Central memory CD4-positive, alpha-beta T cell (primary cell): Measurements from ENCODE around the gene MMD.
"Not testable (repeated sequence)": the region's sequence is repeated elsewhere in the genome, so short reads cannot be mapped to it uniquely, and the experiment has no call there.

ENCODE experiments used
- DNase-seq: peaks from one replicate; pipeline ENCODE4 v3.0.0; 2022
- total RNA-seq, 3 experiments: gene quantifications; one replicate each; lab custom pipeline; 2026; lab: John Stamatoyannopoulos, UW

MMD gene
- total RNA-seq: 13.6 to 18.3 (median 15.2) reads per million in 3 experiments

- DNase-seq: no peak
Observed at GRCh38 chr17:55421179-55421934, at the start of gene MMD. TSS of gene MMD (minus strand) at chr17:55421835. CDS start at chr17:55421695, 140 bp downstream.

GRCh38 chr17:55466671-55467070 lies 45.0 kb upstream of the MMD start:
- no peak for DNase-seq

- DNase-seq: not testable (repeated sequence)
Observed at GRCh38 chr17:55465771-55466170, 44.1 kb upstream of the MMD start.

- no peak for DNase-seq
Observed at GRCh38 chr17:55463600-55463999, 42.0 kb upstream of the MMD start.

GRCh38 chr17:55462711-55463110 lies 41.1 kb upstream of the MMD start:
- no peak for DNase-seq

- no peak for DNase-seq
Observed at GRCh38 chr17:55462234-55462633, 40.6 kb upstream of the MMD start.

- DNase-seq: no peak
Observed at GRCh38 chr17:55458978-55459377, 37.3 kb upstream of the MMD start.

- DNase-seq: no peak
Observed at GRCh38 chr17:55458287-55458900, 36.8 kb upstream of the MMD start.

- no peak for DNase-seq
Observed at GRCh38 chr17:55456307-55457240, 34.9 kb upstream of the MMD start.

- no peak for DNase-seq
Observed at GRCh38 chr17:55454906-55455474, 33.4 kb upstream of the MMD start.

- DNase-seq: no peak
Observed at GRCh38 chr17:55453839-55454557, 32.4 kb upstream of the MMD start.

- DNase-seq: no peak
Observed at GRCh38 chr17:55452139-55452790, 30.6 kb upstream of the MMD start.

- DNase-seq: no peak
Observed at GRCh38 chr17:55451758-55452138, 30.1 kb upstream of the MMD start.

GRCh38 chr17:55451203-55451641 lies 29.6 kb upstream of the MMD start:
- DNase-seq: no peak

GRCh38 chr17:55450232-55450825 lies 28.7 kb upstream of the MMD start:
- no peak for DNase-seq

- DNase-seq: no peak
Observed at GRCh38 chr17:55448681-55449080, 27.0 kb upstream of the MMD start.

GRCh38 chr17:55446581-55447205 lies 25.1 kb upstream of the MMD start:
- DNase-seq: no peak

GRCh38 chr17:55446004-55446403 lies 24.4 kb upstream of the MMD start:
- not testable (repeated sequence) for DNase-seq

GRCh38 chr17:55444471-55445441 lies 23.1 kb upstream of the MMD start:
- DNase-seq: no peak
